ENCODE results near the gene MYCBP2. TPM values are rescaled to one million over a fixed set of nuclear protein-coding genes. Genes with fewer than 3 reads are reported as not detected.

Gene MYCBP2
- total and polyA plus RNA-seq, 8 donors: 70.4 to 105 (median 79.1) TPM

DNA sequence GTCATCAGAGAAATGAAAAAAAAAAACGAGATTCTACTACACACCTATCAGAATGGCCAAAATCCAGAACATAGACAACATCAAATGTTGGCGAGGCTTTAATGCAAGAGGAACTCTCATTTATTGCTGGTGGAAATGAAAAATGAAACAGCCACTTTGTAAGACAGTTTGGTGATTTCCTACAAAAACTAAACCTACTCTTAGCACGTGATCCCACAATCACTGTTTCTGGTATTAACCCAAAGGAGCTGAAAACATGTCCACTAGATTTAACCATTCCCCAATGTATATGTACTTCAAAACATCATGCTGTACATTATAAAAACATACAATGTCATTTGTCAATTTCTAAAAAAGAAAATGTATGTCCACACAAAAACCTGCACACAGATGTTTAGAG is 13.0 kb downstream of the MYCBP2 start:
- DNase-seq (no peak), ATAC-seq (no peak)
- peaks cover 0 to 53% of the 10 kb centered on the region in 2 donors for H3K4me1 ChIP-seq
- intact Hi-C loops (cut with DNase I): no loop called here
- TF ChIP-seq CTCF (IDR thresholded peaks at IDR 0.05): no peak
- H3K27me3 ChIP-seq: no peaks in the 10 kb centered on the region
- H3K36me3 ChIP-seq: no peaks in the 10 kb centered on the region
- no peaks in the 10 kb centered on the region for H3K9me3 ChIP-seq
- no peak overlapping the region for H3K4me3 ChIP-seq
- H3K27ac ChIP-seq: no peak overlapping the region

- Histone ChIP-seq H3K4me1 (peaks cover 0 to 67% of the 10 kb centered on the region in 2 donors), H3K36me3 (no peaks in the 10 kb centered on the region), H3K9me3 (no peaks in the 10 kb centered on the region), H3K27me3 (no peaks in the 10 kb centered on the region), H3K27ac (no peak overlapping the region), H3K4me3 (no peak overlapping the region)
- ATAC-seq (no peak), DNase-seq (no peak)
- intact Hi-C loops (cut with DNase I): no loop called here
- TF ChIP-seq CTCF (IDR thresholded peaks at IDR 0.05): no peak
These were observed 14.6 kb downstream of the MYCBP2 start for GRCh38 chr13:77312311-77312710.

DNA sequence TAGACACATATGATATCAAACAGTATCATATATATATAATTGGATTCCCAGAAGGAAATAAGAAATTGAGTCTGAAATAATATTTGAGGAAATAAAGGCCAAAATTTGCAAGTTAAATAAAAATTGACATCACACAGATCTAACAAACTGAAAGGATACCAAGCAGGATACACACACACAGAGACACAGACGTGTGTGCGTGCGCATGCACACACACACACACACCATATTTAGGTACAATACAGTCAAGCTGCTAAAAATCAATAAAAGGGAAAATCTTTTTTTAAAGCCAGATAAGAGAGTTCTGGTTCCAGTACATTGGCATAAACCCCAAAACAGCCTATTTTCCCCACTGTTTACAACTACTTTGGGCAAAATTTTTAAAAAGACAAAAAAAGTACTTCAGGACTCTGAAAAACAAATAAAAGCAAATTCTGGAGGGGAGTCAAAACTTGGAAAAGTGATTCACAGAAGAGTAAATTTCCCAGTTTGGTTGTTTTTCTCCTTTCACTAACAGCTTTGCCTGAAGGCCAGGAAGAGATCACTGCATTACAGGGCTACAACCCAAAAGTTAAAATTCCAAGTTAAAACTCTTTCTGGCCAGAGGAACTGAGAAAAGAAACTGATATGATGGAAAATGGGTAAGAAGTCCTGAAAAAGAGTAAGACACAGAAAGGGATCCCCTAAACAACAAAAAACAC is 16.2 kb downstream of the MYCBP2 start:
- H3K4me3 ChIP-seq: no peak overlapping the region
- H3K27me3 ChIP-seq: no peaks in the 10 kb centered on the region
- intact Hi-C loops (cut with DNase I): no loop called here
- no peaks in the 10 kb centered on the region for H3K9me3 ChIP-seq
- no peak for TF ChIP-seq CTCF (IDR thresholded peaks at IDR 0.05)
- no peaks in the 10 kb centered on the region for H3K36me3 ChIP-seq
- H3K4me1 ChIP-seq: peaks cover 0 to 70% of the 10 kb centered on the region in 2 donors
- H3K27ac ChIP-seq: no peak overlapping the region
- no peak for ATAC-seq
- no peak for DNase-seq

DNA sequence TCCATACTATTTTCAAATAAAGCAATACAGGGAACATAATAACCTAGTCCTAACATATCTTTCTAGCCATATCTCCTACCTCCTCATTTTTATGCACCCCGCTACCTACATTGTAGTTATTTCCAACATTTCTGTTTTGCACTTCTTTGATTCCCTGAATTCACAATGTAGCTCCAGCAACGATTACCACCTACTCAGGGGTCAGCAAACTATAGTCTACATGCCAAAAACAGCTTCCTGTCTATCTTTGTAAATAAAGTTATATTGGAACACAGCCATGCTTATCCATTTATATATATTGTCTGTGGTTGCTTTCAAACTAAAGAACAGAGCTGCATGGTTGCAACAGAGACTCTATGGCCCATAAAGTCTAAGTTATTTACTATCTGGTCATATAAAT is 16.7 kb downstream of the MYCBP2 start:
- intact Hi-C loops (cut with DNase I): no loop called here
- no peak for TF ChIP-seq CTCF (IDR thresholded peaks at IDR 0.05)
- Histone ChIP-seq H3K27ac (no peak overlapping the region), H3K4me3 (no peak overlapping the region), H3K4me1 (peaks cover 2 to 70% of the 10 kb centered on the region in 2 donors), H3K27me3 (no peaks in the 10 kb centered on the region), H3K9me3 (no peaks in the 10 kb centered on the region), H3K36me3 (no peaks in the 10 kb centered on the region)
- ATAC-seq (no peak), DNase-seq (no peak)

- ATAC-seq (no peak), DNase-seq (no peak)
- no peak for TF ChIP-seq CTCF (IDR thresholded peaks at IDR 0.05)
- Histone ChIP-seq H3K9me3 (no peaks in the 10 kb centered on the region), H3K36me3 (no peaks in the 10 kb centered on the region), H3K27ac (no peak overlapping the region), H3K27me3 (no peaks in the 10 kb centered on the region), H3K4me3 (no peak overlapping the region), H3K4me1 (peaks cover 2 to 72% of the 10 kb centered on the region in 2 donors)
- intact Hi-C loops (cut with DNase I): no loop called here
These were observed 17.6 kb downstream of the MYCBP2 start for GRCh38 chr13:77309254-77309653.
